Measurements from ENCODE around the gene CST4.

DNA sequence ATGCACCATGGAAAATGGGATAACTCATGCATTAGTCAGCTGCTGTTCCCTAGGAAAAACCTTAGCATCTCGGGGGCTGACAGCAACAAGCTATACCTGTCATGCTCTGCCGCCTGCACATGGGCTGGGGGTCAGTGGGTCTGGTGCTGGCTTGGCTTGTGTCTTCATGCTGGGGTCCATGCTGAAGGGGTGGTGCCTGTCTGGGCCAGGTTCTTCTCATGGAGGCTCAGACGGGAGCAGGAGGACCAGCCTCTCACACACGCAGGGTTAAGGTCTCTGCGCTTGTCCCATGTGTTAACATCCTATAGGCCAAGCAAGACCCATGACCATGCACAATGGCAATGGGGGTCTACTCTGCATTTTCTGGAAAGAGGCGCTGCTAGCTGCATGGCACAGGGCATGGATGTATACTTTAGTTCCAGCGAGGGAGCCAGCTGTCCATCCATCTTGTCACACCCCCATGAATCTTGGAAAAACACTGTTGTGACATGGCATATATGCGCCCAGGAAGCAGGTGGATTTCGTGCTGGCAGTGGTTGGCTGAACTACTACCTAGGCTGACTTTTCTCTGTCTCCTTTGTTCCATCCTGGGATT is 26.5 kb downstream of the CST4 start:
- TF ChIP-seq EGR1 (IDR thresholded peaks at IDR 0.05) (no peak), FOXM1 (IDR thresholded peaks at IDR 0.05; ENCODE audit: borderline replicate concordance, low read depth) (no peak), RAD21 (IDR thresholded peaks at IDR 0.05; ENCODE audit: low read depth) (no peak), YY1 (IDR thresholded peaks at IDR 0.05; ENCODE audit: low read depth) (no peak), TCF12 (IDR thresholded peaks at IDR 0.05; ENCODE audit: low read depth) (no peak), REST (IDR thresholded peaks at IDR 0.05; ENCODE audit: low read depth) (no peak)
